AG04450 (cell line): Measurements from ENCODE around the gene MKNK1. TPM values are rescaled to one million over a fixed set of nuclear protein-coding genes. Genes with fewer than 3 reads are reported as not detected.

Experiments
- CTCF ChIA-PET: fragments of 300-600, 350-600 bp; formaldehyde crosslinking; extraction: SDS; loops from one replicate; lab custom pipeline; 2022; ENCODE audit warnings: antibody characterized with exemption, inconsistent platforms; lab: Charles Lee
- POLR2A ChIA-PET: fragments of 350-600 bp; formaldehyde crosslinking; extraction: SDS; loops from one replicate; lab custom pipeline; 2021; ENCODE audit warnings: antibody characterized with exemption, inconsistent platforms; lab: Yijun Ruan, JAX
- DNase-seq: peaks from one replicate; pipeline ENCODE4 v3.0.0-alpha.2; 2011; ENCODE audit warnings: low read depth, low spot score
- H3K27ac ChIP-seq: one replicate; pipeline ENCODE4 v1.5.1; 2012; ENCODE audit warnings: low read depth, low read length, control low read depth
- H3K27me3 ChIP-seq: one replicate; pipeline ENCODE4 v1.6.0; 2012; ENCODE audit warnings: low read length; ENCODE audit not compliant: control insufficient read depth, insufficient read depth
- H3K4me3 ChIP-seq: 2 replicates; pipeline ENCODE4 v1.5.1; 2011; ENCODE audit warnings: mild to moderate bottlenecking, low read depth, low read length, control low read depth
- H3K9me3 ChIP-seq: 2 replicates; pipeline ENCODE4 v1.5.1; 2012; ENCODE audit warnings: low read length; ENCODE audit not compliant: control insufficient read depth, insufficient read depth
- CTCF ChIP-seq: IDR thresholded peaks from 2 replicates; pipeline ENCODE4 v1.5.1; 2011; ENCODE audit warnings: low read depth, low read length, control low read depth, inconsistent platforms
- polyA plus RNA-seq: library from polyadenylated mRNA; depleted of rRNA; stranded (reverse); fragments of >200 nt; gene quantifications from 2 replicates; pipeline ENCODE4 v1.2.3, GENCODE V29; 2011

MKNK1 gene
- polyA plus RNA-seq, 1 experiment: 41.5 TPM

GRCh38 chr1:46643368-46643775, 39.3 kb upstream of the MKNK1 start:
- Histone ChIP-seq H3K4me3 (no peak overlapping the region), H3K27me3 (no peaks in the 10 kb centered on the region), H3K27ac (peak overlapping the region; percentile 39), H3K9me3 (peaks cover 3% of the 10 kb centered on the region; the same call in 1 of the 2 replicates)
- POLR2A ChIA-PET: interaction anchor here (0.5 to 1.4 kb wide), 4 partner anchors 10 to 61 kb away, joined by 3 to 5 read pairs (median 4); partner anchors contain the start of gene MOB3C
- no peak for TF ChIP-seq CTCF
- peak; percentile 69 for DNase-seq
- CTCF ChIA-PET: interaction anchor here (0.7 to 1.2 kb wide), 2 partner anchors 82 to 296 kb away, joined by 3 to 4 read pairs; no protein-coding TSS in a partner anchor

DNA sequence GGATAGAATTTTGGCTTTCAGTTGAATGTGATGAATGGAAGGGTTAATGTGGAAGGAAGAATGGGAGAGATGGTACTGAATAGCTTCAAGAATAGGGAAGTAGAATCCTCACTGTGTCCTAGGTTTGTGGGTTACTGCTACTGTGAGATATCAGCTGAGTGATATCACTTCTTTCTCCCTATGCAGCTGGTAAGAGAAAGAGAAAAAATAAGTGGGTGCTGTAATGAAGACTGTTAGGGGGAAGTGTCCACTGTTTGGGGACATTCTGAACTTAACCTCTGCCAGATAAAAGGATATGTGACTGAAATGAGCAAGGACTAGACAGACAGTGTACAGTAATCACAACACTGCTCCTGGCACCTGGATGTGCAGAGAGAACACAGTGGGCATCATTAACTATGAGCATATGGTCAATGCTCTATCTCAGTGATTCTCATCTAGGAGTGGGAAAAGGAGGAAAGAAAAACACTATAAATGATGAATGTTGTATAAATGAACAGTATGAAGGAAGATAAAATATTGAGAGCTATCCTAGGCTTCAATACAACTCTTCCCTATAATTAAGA, 38.1 kb upstream of the MKNK1 start:
- H3K9me3 ChIP-seq: no peaks in the 10 kb centered on the region
- H3K27ac ChIP-seq: no peak overlapping the region
- no peaks in the 10 kb centered on the region for H3K27me3 ChIP-seq
- TF ChIP-seq CTCF: no peak
- DNase-seq: no peak
- ChIA-PET POLR2A (no interaction called here), CTCF (interaction anchor here (1.2 kb wide), 1 partner anchor 83 kb away, joined by 4 read pairs; no protein-coding TSS in a partner anchor)
- no peak overlapping the region for H3K4me3 ChIP-seq

GRCh38 chr1:46639547-46639946, 35.5 kb upstream of the MKNK1 start:
- POLR2A ChIA-PET: no interaction called here
- Histone ChIP-seq H3K27me3 (no peaks in the 10 kb centered on the region), H3K27ac (no peak overlapping the region), H3K4me3 (no peak overlapping the region), H3K9me3 (no peaks in the 10 kb centered on the region)
- no peak for TF ChIP-seq CTCF
- CTCF ChIA-PET: no interaction called here
- no peak for DNase-seq

DNA sequence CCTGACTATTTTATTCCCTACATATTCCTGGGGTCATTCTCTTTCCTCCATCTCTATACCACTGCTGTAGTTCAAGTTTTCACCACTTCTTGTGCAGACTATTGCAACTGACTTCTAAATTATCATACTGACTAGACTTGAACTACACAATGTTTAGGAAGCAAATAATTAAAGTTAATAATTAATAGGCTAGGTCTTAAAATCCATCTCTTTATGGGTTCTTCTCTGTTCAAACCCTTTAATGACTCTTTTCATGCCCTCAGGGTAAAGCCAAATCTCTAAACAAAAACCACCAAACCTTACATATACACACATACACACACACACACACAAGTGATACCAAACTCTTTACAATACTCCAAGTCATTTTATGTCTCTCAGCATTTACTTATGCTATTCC, 34.9 kb upstream of the MKNK1 start:
- no peak overlapping the region for H3K4me3 ChIP-seq
- H3K27me3 ChIP-seq: no peaks in the 10 kb centered on the region
- H3K9me3 ChIP-seq: no peaks in the 10 kb centered on the region
- no peak overlapping the region for H3K27ac ChIP-seq
- ChIA-PET CTCF (no interaction called here), POLR2A (no interaction called here)
- TF ChIP-seq CTCF: no peak
- no peak for DNase-seq

DNA sequence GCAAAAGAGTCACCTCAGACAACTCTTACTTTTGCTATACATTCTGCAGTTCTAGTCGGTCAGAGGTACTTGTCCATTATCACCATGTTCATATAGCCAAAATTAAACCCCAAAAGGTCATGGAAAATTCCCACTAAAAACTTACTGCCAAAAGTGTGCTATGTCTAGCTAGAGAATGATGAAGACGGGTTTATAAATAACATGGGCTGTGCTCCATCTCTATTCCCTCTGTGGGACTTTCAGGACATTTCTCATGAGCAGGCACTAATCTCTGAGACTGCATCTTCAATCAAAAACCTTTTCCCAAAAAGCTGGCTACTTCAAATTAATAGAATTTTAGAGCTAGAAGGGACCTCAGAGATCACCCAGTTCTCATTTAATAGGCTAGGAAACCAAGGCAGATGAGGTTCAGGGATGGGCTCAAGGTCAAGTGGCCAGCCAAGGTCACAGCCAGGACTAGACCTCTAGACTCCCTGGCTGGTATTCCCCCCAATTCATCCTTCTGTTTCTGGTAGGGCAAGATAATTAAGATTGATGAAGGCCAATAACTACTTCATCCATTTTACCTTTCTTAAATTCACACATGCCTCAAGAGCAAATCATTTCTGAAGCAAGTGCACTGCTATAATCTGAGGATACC, 33.5 kb upstream of the MKNK1 start:
- Histone ChIP-seq H3K27ac (no peak overlapping the region), H3K9me3 (no peaks in the 10 kb centered on the region), H3K27me3 (no peaks in the 10 kb centered on the region), H3K4me3 (no peak overlapping the region)
- no peak for DNase-seq
- TF ChIP-seq CTCF: no peak
- ChIA-PET POLR2A (no interaction called here), CTCF (interaction anchor here (0.7 kb wide), 1 partner anchor 17 kb away, joined by 6 read pairs; no protein-coding TSS in a partner anchor)
